Caco-2 (cell line): ENCODE results near the gene BSCL2. TPM values are rescaled to one million over a fixed set of nuclear protein-coding genes. Genes with fewer than 3 reads are reported as not detected.
A peak's percentile ranks its signal among the peaks of the same experiment; 100 is the strongest.
"Not testable (repeated sequence)": the region's sequence is repeated elsewhere in the genome, so short reads cannot be mapped to it uniquely, and the experiment has no call there.

Experiments
- BruUV-seq: library from RNA; stranded (reverse); fragments of 400-500 nt; replicated peaks from 2 replicates; lab custom pipeline; 2021; lab: Mats Ljungman, UMichigan
- CTCF ChIA-PET: fragments of 300-600 bp; sonication (Branson Sonifier 250); formaldehyde crosslinking; loops from one replicate; lab custom pipeline; 2022; ENCODE audit warnings: antibody characterized with exemption; lab: Charles Lee
- POLR2A ChIA-PET: fragments of 300-600 bp; sonication (Branson Sonifier 250); formaldehyde crosslinking; loops from one replicate; lab custom pipeline; 2022; ENCODE audit warnings: antibody characterized with exemption; lab: Charles Lee
- DNase-seq, 2 experiments: peaks; one replicate each; pipeline versions ENCODE4 v3.0.0 to v3.0.0-alpha.2; 2020 to 2022
- H3K27me3 ChIP-seq: replicated peaks from 2 replicates; pipeline ENCODE4 v1.6.0; 2011; ENCODE audit warnings: low read length; ENCODE audit not compliant: control insufficient read depth, insufficient read depth
- H3K36me3 ChIP-seq: 2 replicates; pipeline ENCODE4 v1.5.1; 2011; ENCODE audit warnings: low read length; ENCODE audit not compliant: control insufficient read depth, insufficient read depth
- H3K4me1 ChIP-seq: fragments of 250-450 bp; sonication (Bioruptor Pico); 2 replicates; pipeline ENCODE4 v1.5.1; 2020; ENCODE audit warnings: mild to moderate bottlenecking
- H3K4me3 ChIP-seq: 2 replicates; pipeline ENCODE4 v1.5.1; 2011; ENCODE audit warnings: low read depth, mild to moderate bottlenecking, control low read depth, low read length
- H3K9me3 ChIP-seq: fragments of 250-450 bp; sonication (Bioruptor Pico); 2 replicates; pipeline ENCODE4 v1.5.1; 2020; ENCODE audit warnings: mild to moderate bottlenecking, moderate library complexity
- H3K27ac Mint-ChIP-seq: one replicate; pipeline ENCODE4 v1.8.0; 2022; ENCODE audit warnings: mixed read lengths; ENCODE audit not compliant: unreplicated experiment
- H3K27me3 Mint-ChIP-seq: one replicate; pipeline ENCODE4 v1.8.0; 2022; ENCODE audit warnings: mixed read lengths; ENCODE audit not compliant: insufficient read depth, unreplicated experiment
- H3K36me3 Mint-ChIP-seq: one replicate; pipeline ENCODE4 v1.8.0; 2022; ENCODE audit warnings: mild to moderate bottlenecking, mixed read lengths; ENCODE audit not compliant: insufficient read depth, unreplicated experiment
- H3K4me1 Mint-ChIP-seq: one replicate; pipeline ENCODE4 v1.8.0; 2022; ENCODE audit warnings: low read depth, mixed read lengths; ENCODE audit not compliant: unreplicated experiment
- H3K4me3 Mint-ChIP-seq: one replicate; pipeline ENCODE4 v1.8.0; 2022; ENCODE audit warnings: mild to moderate bottlenecking, moderate library complexity, mixed read lengths; ENCODE audit not compliant: unreplicated experiment
- H3K9me3 Mint-ChIP-seq: one replicate; pipeline ENCODE4 v1.8.0; 2022; ENCODE audit warnings: mixed read lengths; ENCODE audit not compliant: unreplicated experiment
- intact Hi-C: fragments of 100-400 bp; cut with micrococcal nuclease; formaldehyde crosslinking; loops from one replicate; pipeline ENCODE4 v1.10.0; 2022; ENCODE audit not compliant: unreplicated experiment
- total RNA-seq: library from RNA; stranded (reverse); gene quantifications from 2 replicates; pipeline ENCODE4 v1.2.3, GENCODE V29; 2022
- TF ChIP-seq, protein P1 (sequence below), 2 experiments: fragments of 200-600 bp in 1 of 2; IDR thresholded peaks; 1 replicate in 1 of 2; 2 replicates in 1 of 2; pipeline versions ENCODE4 v1.5.1 to v1.8.0; 2011 to 2022; ENCODE audit warnings: antibody characterized with exemption in 1 of 2, control low read depth in 1 of 2, inconsistent platforms in 1 of 2, low read depth in 1 of 2, low read length in 1 of 2, mild to moderate bottlenecking in 1 of 2, moderate library complexity in 1 of 2; ENCODE audit not compliant: insufficient read depth in 1 of 2, severe bottlenecking in 1 of 2, unreplicated experiment in 1 of 2

Gene BSCL2
- total RNA-seq, 1 experiment from 2014 or later, result 39.2 TPM

DNA sequence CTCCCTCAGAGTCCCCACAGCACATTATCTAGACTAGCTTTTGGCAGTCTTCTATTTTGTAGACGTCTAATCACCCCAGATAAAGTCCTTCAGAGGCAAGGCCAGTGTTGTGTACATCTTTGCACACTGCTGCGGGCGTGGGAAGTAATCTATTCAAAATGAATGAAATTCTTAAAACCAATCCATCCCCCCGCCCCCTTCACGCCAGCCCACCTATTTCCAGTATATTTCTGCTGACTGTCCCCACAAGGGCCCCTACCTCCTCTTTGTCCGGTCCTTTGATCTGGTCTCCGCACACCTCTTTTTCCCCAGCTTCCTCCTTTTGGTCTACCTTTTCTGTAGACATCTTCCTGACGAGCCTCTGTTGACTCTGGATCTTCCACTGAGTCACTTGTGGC is 375 bp downstream of the BSCL2 start:
- TF ChIP-seq, protein P1, sequence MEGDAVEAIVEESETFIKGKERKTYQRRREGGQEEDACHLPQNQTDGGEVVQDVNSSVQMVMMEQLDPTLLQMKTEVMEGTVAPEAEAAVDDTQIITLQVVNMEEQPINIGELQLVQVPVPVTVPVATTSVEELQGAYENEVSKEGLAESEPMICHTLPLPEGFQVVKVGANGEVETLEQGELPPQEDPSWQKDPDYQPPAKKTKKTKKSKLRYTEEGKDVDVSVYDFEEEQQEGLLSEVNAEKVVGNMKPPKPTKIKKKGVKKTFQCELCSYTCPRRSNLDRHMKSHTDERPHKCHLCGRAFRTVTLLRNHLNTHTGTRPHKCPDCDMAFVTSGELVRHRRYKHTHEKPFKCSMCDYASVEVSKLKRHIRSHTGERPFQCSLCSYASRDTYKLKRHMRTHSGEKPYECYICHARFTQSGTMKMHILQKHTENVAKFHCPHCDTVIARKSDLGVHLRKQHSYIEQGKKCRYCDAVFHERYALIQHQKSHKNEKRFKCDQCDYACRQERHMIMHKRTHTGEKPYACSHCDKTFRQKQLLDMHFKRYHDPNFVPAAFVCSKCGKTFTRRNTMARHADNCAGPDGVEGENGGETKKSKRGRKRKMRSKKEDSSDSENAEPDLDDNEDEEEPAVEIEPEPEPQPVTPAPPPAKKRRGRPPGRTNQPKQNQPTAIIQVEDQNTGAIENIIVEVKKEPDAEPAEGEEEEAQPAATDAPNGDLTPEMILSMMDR (IDR thresholded peaks at IDR 0.05; ENCODE audit: insufficient read depth in 1 of 2, low read depth in 1 of 2, low read length in 1 of 2, severe bottlenecking in 1 of 2, unreplicated experiment in 1 of 2), result no peak
- peak overlapping the region; percentile 96 for H3K4me3 Mint-ChIP-seq
- no peaks in the 10 kb centered on the region for H3K9me3 Mint-ChIP-seq
- BruUV-seq, result no TSS peak
- H3K27ac Mint-ChIP-seq, result peak overlapping the region; percentile 97
- Histone ChIP-seq H3K4me1 (peaks cover 9% of the 10 kb centered on the region; the same call in 1 of the 2 replicates), H3K36me3 (peaks cover 1% of the 10 kb centered on the region; the same call in 1 of the 2 replicates), H3K9me3 (no peaks in the 10 kb centered on the region), H3K4me3 (no peak overlapping the region), H3K27me3 (no peaks in the 10 kb centered on the region)
- DNase-seq, result no peak
- CTCF ChIA-PET, result interaction anchor here (0.6 to 1.8 kb wide), 5 partner anchors 12 to 1253 kb away, joined by 3 to 7 read pairs (median 4); partner anchors contain the start of genes HNRNPUL2, TAF6L and ZBTB3
- POLR2A ChIA-PET, result interaction anchor here (0.6 to 1.8 kb wide), 8 partner anchors 20 to 1630 kb away, joined by 3 to 18 read pairs (median 4); partner anchors contain the start of genes C11orf98, CSKMT, EEF1G and HNRNPUL2
- intact Hi-C loops, result no loop called here
- peaks cover 18% of the 10 kb centered on the region for H3K4me1 Mint-ChIP-seq
- H3K36me3 Mint-ChIP-seq, result peaks cover 79% of the 10 kb centered on the region
- H3K27me3 Mint-ChIP-seq, result no peaks in the 10 kb centered on the region

DNA sequence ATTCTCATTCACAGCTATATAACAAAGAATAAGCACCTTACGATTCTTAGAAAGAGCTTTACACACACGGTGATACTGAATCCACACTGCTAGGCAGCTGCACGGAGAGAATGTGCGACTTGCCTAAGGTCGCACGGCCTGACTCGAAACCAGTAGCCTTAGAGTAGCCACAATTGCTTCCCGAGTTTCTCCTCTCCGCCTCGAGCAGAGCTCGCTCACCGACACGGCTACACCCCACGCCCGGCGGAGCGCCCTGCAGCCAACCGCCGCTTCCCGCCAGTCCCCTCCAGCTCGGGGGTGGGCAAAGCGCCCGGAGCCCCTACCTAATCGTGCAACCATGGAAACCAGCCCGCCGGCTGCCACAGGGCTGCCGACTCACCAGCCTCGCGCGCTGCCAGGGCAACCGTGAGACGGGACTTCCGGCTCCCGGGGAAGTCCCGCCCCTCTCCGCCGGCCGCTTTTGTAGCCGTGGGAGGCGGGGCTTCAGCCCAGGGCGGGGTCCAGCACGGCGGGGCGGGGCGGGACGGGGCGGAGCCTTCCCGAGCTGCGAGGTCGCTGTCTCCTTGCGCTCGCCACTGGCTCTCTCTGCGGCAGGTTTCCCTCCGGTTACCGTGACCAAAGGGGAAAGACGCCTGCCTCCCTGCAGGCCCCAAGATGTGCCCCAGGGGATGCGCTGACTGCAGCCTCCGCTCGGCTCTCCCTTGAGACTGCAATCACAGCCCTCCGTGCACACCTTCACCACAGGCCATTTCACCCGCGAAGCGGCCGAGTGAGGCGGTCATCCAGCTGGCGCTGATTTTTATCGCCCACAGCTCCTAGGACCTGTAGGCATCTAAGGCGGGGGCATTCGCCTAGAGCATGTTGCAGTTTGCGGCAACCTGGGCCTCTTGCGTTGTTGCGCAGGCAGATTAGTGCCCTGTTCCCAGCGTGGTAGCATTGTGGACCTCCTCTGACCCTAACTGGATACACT is 1.1 kb downstream of the BSCL2 start:
- Histone ChIP-seq H3K9me3 (no peaks in the 10 kb centered on the region), H3K4me1 (peaks cover 9% of the 10 kb centered on the region; the same call in 1 of the 2 replicates), H3K27me3 (no peaks in the 10 kb centered on the region), H3K4me3 (peak overlapping the region; percentile 55), H3K36me3 (peaks cover 1% of the 10 kb centered on the region; the same call in 1 of the 2 replicates)
- BruUV-seq, result TSS peak; percentile 20
- Mint-ChIP-seq H3K4me3 (peak overlapping the region; percentile 96), H3K27ac (peak overlapping the region; percentile 97), H3K27me3 (no peaks in the 10 kb centered on the region), H3K36me3 (peaks cover 79% of the 10 kb centered on the region), H3K9me3 (no peaks in the 10 kb centered on the region), H3K4me1 (peaks cover 18% of the 10 kb centered on the region)
- POLR2A ChIA-PET, result interaction anchor here (0.6 to 1.8 kb wide), 10 partner anchors 21 to 132 kb away, joined by 3 to 18 read pairs (median 5); partner anchors contain the start of genes C11orf98, CSKMT, EEF1G and HNRNPUL2
- CTCF ChIA-PET, result interaction anchor here (0.6 to 1.8 kb wide), 11 partner anchors 12 to 1252 kb away, joined by 3 to 7 read pairs (median 4); partner anchors contain the start of genes B3GAT3, HNRNPUL2, LBHD1 and TAF6L
- peak; percentile 91 to 95 for DNase-seq
- TF ChIP-seq, protein P1 (IDR thresholded peaks at IDR 0.05; ENCODE audit: insufficient read depth in 1 of 2, low read depth in 1 of 2, low read length in 1 of 2, severe bottlenecking in 1 of 2, unreplicated experiment in 1 of 2), result no peak
- intact Hi-C loops, result no loop called here

DNA sequence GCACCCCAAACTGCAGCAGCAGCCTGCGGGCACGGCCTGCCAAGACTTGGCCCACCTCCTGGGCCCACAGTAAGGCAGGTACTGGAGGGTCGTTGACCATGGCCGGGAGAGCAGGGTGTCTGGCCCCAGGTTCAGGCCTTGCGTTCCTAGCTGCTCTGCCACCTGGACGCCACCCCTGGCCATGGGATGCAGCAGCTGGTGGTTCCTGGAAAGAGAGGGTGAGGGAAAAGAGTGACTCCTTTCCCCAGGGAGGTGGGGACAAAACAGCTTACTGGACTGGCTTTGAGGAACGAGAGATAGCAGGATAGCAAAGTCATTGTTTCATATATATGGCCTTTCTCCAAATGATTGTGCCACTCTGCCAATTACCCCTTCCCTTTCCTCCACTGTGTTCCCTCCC is 1.8 kb downstream of the BSCL2 start:
- Mint-ChIP-seq H3K4me3 (peak overlapping the region; percentile 96), H3K9me3 (no peaks in the 10 kb centered on the region), H3K4me1 (peaks cover 18% of the 10 kb centered on the region), H3K36me3 (peaks cover 77% of the 10 kb centered on the region), H3K27ac (peak overlapping the region; percentile 97), H3K27me3 (no peaks in the 10 kb centered on the region)
- Histone ChIP-seq H3K27me3 (no peaks in the 10 kb centered on the region), H3K4me3 (peak overlapping the region; percentile 55), H3K4me1 (peaks cover 9% of the 10 kb centered on the region; the same call in 1 of the 2 replicates), H3K9me3 (no peaks in the 10 kb centered on the region), H3K36me3 (peaks cover 1% of the 10 kb centered on the region; the same call in 1 of the 2 replicates)
- no peak for DNase-seq
- intact Hi-C loops, result no loop called here
- BruUV-seq, result no TSS peak
- ChIA-PET POLR2A (interaction anchor here (0.6 to 1.8 kb wide), 7 partner anchors 22 to 132 kb away, joined by 5 to 18 read pairs (median 6); partner anchors contain the start of genes C11orf98, CSKMT, EEF1G and HNRNPUL2), CTCF (interaction anchor here (0.6 to 1.8 kb wide), 7 partner anchors 11 to 197 kb away, joined by 3 to 7 read pairs (median 4); partner anchors contain the start of genes B3GAT3, LBHD1, TAF6L and UQCC3)
- TF ChIP-seq, protein P1 (IDR thresholded peaks at IDR 0.05; ENCODE audit: insufficient read depth in 1 of 2, low read depth in 1 of 2, low read length in 1 of 2, severe bottlenecking in 1 of 2, unreplicated experiment in 1 of 2), result no peak

DNA sequence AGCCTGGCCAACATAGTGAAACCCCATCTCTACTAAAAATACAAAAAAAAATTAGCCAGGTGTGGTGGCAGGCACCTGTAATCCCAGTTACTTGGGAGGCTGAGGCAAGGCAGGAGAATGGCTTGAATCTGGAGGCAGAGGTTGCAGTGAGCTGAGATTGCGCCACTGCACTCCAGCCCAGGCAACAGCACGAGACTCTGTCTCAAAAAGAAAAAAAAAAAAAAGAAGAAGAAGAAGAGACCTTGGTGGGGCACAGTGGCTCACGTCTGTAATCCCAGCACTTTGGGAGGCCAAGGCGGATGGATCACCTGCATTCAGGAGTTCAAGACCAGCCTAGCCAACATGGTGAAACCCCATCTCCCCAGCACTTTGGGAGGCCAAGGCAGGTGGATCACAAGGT is 3.3 kb downstream of the BSCL2 start:
- H3K27me3 Mint-ChIP-seq, CTCF ChIA-PET, H3K27me3 ChIP-seq, H3K4me1 ChIP-seq, DNase-seq, BruUV-seq, H3K9me3 ChIP-seq, POLR2A ChIA-PET, H3K9me3 Mint-ChIP-seq, H3K27ac Mint-ChIP-seq, H3K4me3 ChIP-seq, H3K36me3 ChIP-seq, intact Hi-C loops, H3K4me3 Mint-ChIP-seq: not testable (repeated sequence)
- peaks cover 18% of the 10 kb centered on the region for H3K4me1 Mint-ChIP-seq
- H3K36me3 Mint-ChIP-seq, result peaks cover 70% of the 10 kb centered on the region
